ENCODE results near the gene CDK18. TPM values are rescaled to one million over a fixed set of nuclear protein-coding genes. Genes with fewer than 3 reads are reported as not detected.

The CDK18 gene
- total RNA-seq, 6 experiments from 2014 or later = 6.3 to 22.3 (median 9.7) TPM

- 33% methylated on average over 2 of the region's 5 CpGs for WGBS (ENCODE audit: insufficient coverage, low coverage, low lambda C conversion rate, missing lambda C conversion rate)
- DNase-seq = peak in 1 of 3 donors; percentile 16
- no peak overlapping the region for H3K4me3 ChIP-seq
- no peak overlapping the region for H3K27ac ChIP-seq
- peaks cover 0 to 9% of the 10 kb centered on the region in 2 donors for H3K27me3 ChIP-seq
- no peaks in the 10 kb centered on the region for H3K4me1 ChIP-seq
- TF ChIP-seq CTCF (IDR thresholded peaks at IDR 0.05) (no peak), POLR2A (IDR thresholded peaks at IDR 0.05) (no peak)
- no peaks in the 10 kb centered on the region for H3K9me3 ChIP-seq
- intact Hi-C loops (cut with DNase I) = no loop called here
- no peak for ATAC-seq
- H3K36me3 ChIP-seq = no peaks in the 10 kb centered on the region
These were observed 59.5 kb downstream of the CDK18 start for GRCh38 chr1:205563927-205564441.

DNA sequence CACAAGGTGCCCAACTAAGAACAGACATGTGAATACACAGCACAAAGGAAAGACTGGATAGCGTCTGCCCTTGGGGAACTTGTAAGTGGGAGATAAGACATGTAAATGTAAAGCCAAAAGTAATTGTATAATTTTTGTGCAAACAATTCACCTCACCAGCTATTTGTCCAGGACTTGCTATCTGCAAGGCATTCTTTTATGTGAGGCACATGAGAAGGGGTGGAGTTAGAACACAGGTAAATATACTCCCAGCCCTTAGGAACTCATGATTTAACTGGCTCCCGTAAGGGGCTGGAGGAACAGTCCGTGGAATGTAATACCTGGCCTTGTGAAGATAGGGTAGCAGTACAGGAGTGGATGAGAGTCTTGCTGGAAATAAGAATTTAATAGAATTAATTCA is 61.3 kb downstream of the CDK18 start:
- H3K4me3 ChIP-seq = no peak overlapping the region
- intact Hi-C loops (cut with DNase I) = no loop called here
- DNase-seq (no peak), ATAC-seq (no peak)
- 47% methylated on average over 3 of the region's 3 CpGs for WGBS (ENCODE audit: insufficient coverage, low coverage, low lambda C conversion rate, missing lambda C conversion rate)
- no peaks in the 10 kb centered on the region for H3K4me1 ChIP-seq
- H3K27ac ChIP-seq = no peak overlapping the region
- no peaks in the 10 kb centered on the region for H3K9me3 ChIP-seq
- peaks cover 0 to 9% of the 10 kb centered on the region in 2 donors for H3K27me3 ChIP-seq
- no peaks in the 10 kb centered on the region for H3K36me3 ChIP-seq
- TF ChIP-seq POLR2A (IDR thresholded peaks at IDR 0.05) (no peak), CTCF (IDR thresholded peaks at IDR 0.05) (no peak)

- Histone ChIP-seq H3K9me3 (no peaks in the 10 kb centered on the region), H3K27ac (no peak overlapping the region), H3K4me1 (no peaks in the 10 kb centered on the region), H3K4me3 (no peak overlapping the region), H3K36me3 (no peaks in the 10 kb centered on the region), H3K27me3 (peaks cover 0 to 9% of the 10 kb centered on the region in 2 donors)
- intact Hi-C loops (cut with DNase I) = no loop called here
- TF ChIP-seq POLR2A (IDR thresholded peaks at IDR 0.05) (no peak), CTCF (IDR thresholded peaks at IDR 0.05) (no peak)
- ATAC-seq (no peak), DNase-seq (peak in 1 of 3 donors; percentile 31)
- 66% methylated on average over 4 of the region's 6 CpGs for WGBS (ENCODE audit: insufficient coverage, low coverage, low lambda C conversion rate, missing lambda C conversion rate)
These were observed 63.2 kb downstream of the CDK18 start for GRCh38 chr1:205567716-205568115.

DNA sequence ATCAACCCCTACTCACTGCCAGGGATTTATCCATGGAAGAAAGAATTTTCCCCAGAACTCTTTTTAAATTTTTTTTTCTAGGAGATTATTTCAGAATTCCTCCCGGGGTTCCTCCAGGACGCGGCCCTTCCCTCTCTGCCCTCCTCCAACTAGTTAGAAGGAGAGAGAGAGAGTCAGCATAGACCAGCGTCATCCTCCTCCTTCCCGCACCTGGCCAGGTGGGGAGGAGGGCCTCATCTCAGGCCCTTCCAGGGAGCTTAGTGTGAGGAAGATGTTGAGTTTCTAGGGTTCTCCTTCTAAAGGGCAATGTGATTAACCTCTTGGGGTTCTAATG is 63.6 kb downstream of the CDK18 start:
- no peak for ATAC-seq
- Histone ChIP-seq H3K4me1 (no peaks in the 10 kb centered on the region), H3K9me3 (no peaks in the 10 kb centered on the region), H3K27ac (no peak overlapping the region), H3K27me3 (peaks cover 0 to 9% of the 10 kb centered on the region in 2 donors), H3K4me3 (no peak overlapping the region), H3K36me3 (no peaks in the 10 kb centered on the region)
- intact Hi-C loops (cut with DNase I) = no loop called here
- WGBS (ENCODE audit: insufficient coverage, low coverage, low lambda C conversion rate, missing lambda C conversion rate) = 28% methylated on average over 3 of the region's 5 CpGs
- TF ChIP-seq CTCF (IDR thresholded peaks at IDR 0.05) = no peak
- peak in 1 of 3 donors; percentile 19 for DNase-seq
